ENCODE results near the gene WDR82. TPM values are rescaled to one million over a fixed set of nuclear protein-coding genes. Genes with fewer than 3 reads are reported as not detected.

The WDR82 gene
- total RNA-seq, 1 donor from 2014 or later, result 57.4 TPM

DNA sequence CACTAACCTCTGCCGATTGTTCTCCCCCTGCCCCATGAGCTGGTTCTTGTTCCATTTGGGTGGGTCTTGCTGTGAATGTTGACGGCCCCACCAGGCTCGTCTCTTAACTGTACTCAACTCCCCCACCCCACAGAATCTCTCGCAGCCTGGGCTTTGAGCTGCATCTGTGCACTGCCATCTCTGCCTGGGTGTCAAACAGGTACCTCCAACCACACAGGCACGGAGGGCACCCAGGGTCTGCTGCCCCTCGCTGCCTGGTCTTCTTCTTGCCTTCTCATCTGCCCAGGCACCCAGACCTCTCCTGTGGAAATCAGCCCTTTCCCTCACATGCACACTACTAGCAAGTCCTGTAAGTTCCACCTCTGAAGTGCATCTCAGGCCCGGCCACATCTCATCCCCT, 63.1 kb downstream of the WDR82 start:
- Histone ChIP-seq H3K4me1 (ENCODE audit: insufficient read depth, low read length) (peaks cover 20% of the 10 kb centered on the region), H3K4me3 (ENCODE audit: insufficient read depth, low read depth, low read length) (no peak overlapping the region), H3K79me2 (ENCODE audit: insufficient read depth, low read length) (no peaks in the 10 kb centered on the region), H3K27me3 (ENCODE audit: insufficient read depth, low read length) (no peaks in the 10 kb centered on the region), H3K36me3 (ENCODE audit: insufficient read depth, low read length) (peaks cover 34% of the 10 kb centered on the region), H4K20me1 (ENCODE audit: insufficient read depth, low read length) (peaks cover 8% of the 10 kb centered on the region), H3K9ac (ENCODE audit: low read length) (no peak overlapping the region), H2AFZ (ENCODE audit: low read depth, low read length) (no peak overlapping the region), H3K27ac (ENCODE audit: low read depth, low read length) (no peak overlapping the region), H3K9me3 (ENCODE audit: insufficient read depth, low read depth, low read length) (no peaks in the 10 kb centered on the region), H3K4me2 (ENCODE audit: low read length) (no peak overlapping the region)
- Mint-ChIP-seq H3K4me1 (ENCODE audit: low read depth, unreplicated experiment) (peaks cover 12% of the 10 kb centered on the region), H3K36me3 (ENCODE audit: low read depth, unreplicated experiment) (peaks cover 16% of the 10 kb centered on the region), H3K27ac (ENCODE audit: unreplicated experiment) (no peak overlapping the region), H3K27me3 (ENCODE audit: low read depth, unreplicated experiment) (no peaks in the 10 kb centered on the region), H3K4me3 (ENCODE audit: unreplicated experiment) (no peak overlapping the region), H3K9me3 (ENCODE audit: unreplicated experiment) (no peaks in the 10 kb centered on the region)
- TF ChIP-seq, protein P1, sequence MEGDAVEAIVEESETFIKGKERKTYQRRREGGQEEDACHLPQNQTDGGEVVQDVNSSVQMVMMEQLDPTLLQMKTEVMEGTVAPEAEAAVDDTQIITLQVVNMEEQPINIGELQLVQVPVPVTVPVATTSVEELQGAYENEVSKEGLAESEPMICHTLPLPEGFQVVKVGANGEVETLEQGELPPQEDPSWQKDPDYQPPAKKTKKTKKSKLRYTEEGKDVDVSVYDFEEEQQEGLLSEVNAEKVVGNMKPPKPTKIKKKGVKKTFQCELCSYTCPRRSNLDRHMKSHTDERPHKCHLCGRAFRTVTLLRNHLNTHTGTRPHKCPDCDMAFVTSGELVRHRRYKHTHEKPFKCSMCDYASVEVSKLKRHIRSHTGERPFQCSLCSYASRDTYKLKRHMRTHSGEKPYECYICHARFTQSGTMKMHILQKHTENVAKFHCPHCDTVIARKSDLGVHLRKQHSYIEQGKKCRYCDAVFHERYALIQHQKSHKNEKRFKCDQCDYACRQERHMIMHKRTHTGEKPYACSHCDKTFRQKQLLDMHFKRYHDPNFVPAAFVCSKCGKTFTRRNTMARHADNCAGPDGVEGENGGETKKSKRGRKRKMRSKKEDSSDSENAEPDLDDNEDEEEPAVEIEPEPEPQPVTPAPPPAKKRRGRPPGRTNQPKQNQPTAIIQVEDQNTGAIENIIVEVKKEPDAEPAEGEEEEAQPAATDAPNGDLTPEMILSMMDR (IDR thresholded peaks at IDR 0.05; ENCODE audit: insufficient read depth, low read depth, low read length), result no peak
- TF ChIP-seq EZH2 (IDR thresholded peaks at IDR 0.05; ENCODE audit: insufficient read depth, low read length), result no peak
- no peak for FAIRE-seq
- DNase-seq (ENCODE audit: low read depth), result no peak

DNA sequence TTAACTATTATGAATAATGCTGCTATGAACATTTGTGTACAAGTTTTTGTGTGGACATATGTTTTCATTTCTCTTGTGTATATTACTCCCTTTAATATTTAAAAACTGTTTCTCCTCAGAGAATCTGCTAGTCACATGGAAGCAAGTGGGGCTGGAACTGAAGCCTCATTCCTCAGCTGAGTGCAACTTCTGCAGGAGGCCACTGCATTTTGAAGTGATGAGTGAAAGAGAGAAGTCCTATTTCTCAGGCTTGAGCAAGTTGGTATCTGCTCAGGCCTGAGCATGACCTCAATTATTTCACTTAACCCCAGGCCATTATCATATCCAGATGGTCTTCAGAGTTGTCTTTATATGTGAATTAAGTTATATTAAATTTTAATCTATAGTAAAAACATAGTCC, 64.5 kb downstream of the WDR82 start:
- Histone ChIP-seq H3K4me2 (ENCODE audit: low read length) (no peak overlapping the region), H3K9ac (ENCODE audit: low read length) (no peak overlapping the region), H3K36me3 (ENCODE audit: insufficient read depth, low read length) (peaks cover 42% of the 10 kb centered on the region), H3K79me2 (ENCODE audit: insufficient read depth, low read length) (no peaks in the 10 kb centered on the region), H3K27ac (ENCODE audit: low read depth, low read length) (no peak overlapping the region), H3K27me3 (ENCODE audit: insufficient read depth, low read length) (no peaks in the 10 kb centered on the region), H3K4me3 (ENCODE audit: insufficient read depth, low read depth, low read length) (no peak overlapping the region), H2AFZ (ENCODE audit: low read depth, low read length) (no peak overlapping the region), H3K4me1 (ENCODE audit: insufficient read depth, low read length) (peaks cover 16% of the 10 kb centered on the region), H3K9me3 (ENCODE audit: insufficient read depth, low read depth, low read length) (no peaks in the 10 kb centered on the region), H4K20me1 (ENCODE audit: insufficient read depth, low read length) (peaks cover 8% of the 10 kb centered on the region)
- Mint-ChIP-seq H3K27me3 (ENCODE audit: low read depth, unreplicated experiment) (no peaks in the 10 kb centered on the region), H3K36me3 (ENCODE audit: low read depth, unreplicated experiment) (peaks cover 22% of the 10 kb centered on the region), H3K27ac (ENCODE audit: unreplicated experiment) (no peak overlapping the region), H3K9me3 (ENCODE audit: unreplicated experiment) (no peaks in the 10 kb centered on the region), H3K4me3 (ENCODE audit: unreplicated experiment) (no peak overlapping the region), H3K4me1 (ENCODE audit: low read depth, unreplicated experiment) (peaks cover 12% of the 10 kb centered on the region)
- DNase-seq (ENCODE audit: low read depth), result no peak
- no peak for FAIRE-seq
- TF ChIP-seq EZH2 (IDR thresholded peaks at IDR 0.05; ENCODE audit: insufficient read depth, low read length), result no peak
- TF ChIP-seq, protein P1 (IDR thresholded peaks at IDR 0.05; ENCODE audit: insufficient read depth, low read depth, low read length), result no peak

DNA sequence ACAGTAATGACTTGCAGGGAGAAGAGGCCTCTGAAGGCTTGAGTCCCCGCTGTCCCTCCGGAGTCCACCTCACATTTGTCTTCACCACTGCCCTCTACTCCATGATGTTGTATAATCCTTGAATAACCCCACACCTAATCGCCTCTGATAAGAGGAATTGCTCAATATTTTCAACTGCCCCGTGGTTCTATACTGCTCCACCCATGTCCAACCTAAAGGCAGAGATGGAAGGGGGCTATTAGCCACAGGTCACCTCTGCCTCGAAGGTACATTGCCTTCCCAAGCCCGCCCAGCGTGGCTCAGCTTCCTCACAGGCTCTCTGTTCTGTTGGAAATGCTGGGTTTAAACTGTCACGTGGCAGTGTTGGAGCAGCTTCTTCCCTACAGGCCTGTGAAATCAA, 65.4 kb downstream of the WDR82 start:
- Mint-ChIP-seq H3K9me3 (ENCODE audit: unreplicated experiment) (no peaks in the 10 kb centered on the region), H3K36me3 (ENCODE audit: low read depth, unreplicated experiment) (peaks cover 25% of the 10 kb centered on the region), H3K4me1 (ENCODE audit: low read depth, unreplicated experiment) (peaks cover 12% of the 10 kb centered on the region), H3K27ac (ENCODE audit: unreplicated experiment) (no peak overlapping the region), H3K27me3 (ENCODE audit: low read depth, unreplicated experiment) (no peaks in the 10 kb centered on the region), H3K4me3 (ENCODE audit: unreplicated experiment) (no peak overlapping the region)
- Histone ChIP-seq H3K27ac (ENCODE audit: low read depth, low read length) (no peak overlapping the region), H2AFZ (ENCODE audit: low read depth, low read length) (no peak overlapping the region), H3K4me3 (ENCODE audit: insufficient read depth, low read depth, low read length) (no peak overlapping the region), H3K27me3 (ENCODE audit: insufficient read depth, low read length) (no peaks in the 10 kb centered on the region), H3K4me1 (ENCODE audit: insufficient read depth, low read length) (peaks cover 13% of the 10 kb centered on the region), H4K20me1 (ENCODE audit: insufficient read depth, low read length) (peaks cover 8% of the 10 kb centered on the region), H3K79me2 (ENCODE audit: insufficient read depth, low read length) (no peaks in the 10 kb centered on the region), H3K9ac (ENCODE audit: low read length) (no peak overlapping the region), H3K9me3 (ENCODE audit: insufficient read depth, low read depth, low read length) (no peaks in the 10 kb centered on the region), H3K36me3 (ENCODE audit: insufficient read depth, low read length) (peaks cover 51% of the 10 kb centered on the region), H3K4me2 (ENCODE audit: low read length) (no peak overlapping the region)
- FAIRE-seq (no peak), DNase-seq (ENCODE audit: low read depth) (no peak)
- TF ChIP-seq, protein P1 (IDR thresholded peaks at IDR 0.05; ENCODE audit: insufficient read depth, low read depth, low read length), result no peak
- no peak for TF ChIP-seq EZH2 (IDR thresholded peaks at IDR 0.05; ENCODE audit: insufficient read depth, low read length)
